ENCODE results near the gene ZIM2. TPM values are rescaled to one million over a fixed set of nuclear protein-coding genes. Genes with fewer than 3 reads are reported as not detected.

Gene ZIM2
- total RNA-seq, 1 experiment from 2014 or later: not detected

DNA sequence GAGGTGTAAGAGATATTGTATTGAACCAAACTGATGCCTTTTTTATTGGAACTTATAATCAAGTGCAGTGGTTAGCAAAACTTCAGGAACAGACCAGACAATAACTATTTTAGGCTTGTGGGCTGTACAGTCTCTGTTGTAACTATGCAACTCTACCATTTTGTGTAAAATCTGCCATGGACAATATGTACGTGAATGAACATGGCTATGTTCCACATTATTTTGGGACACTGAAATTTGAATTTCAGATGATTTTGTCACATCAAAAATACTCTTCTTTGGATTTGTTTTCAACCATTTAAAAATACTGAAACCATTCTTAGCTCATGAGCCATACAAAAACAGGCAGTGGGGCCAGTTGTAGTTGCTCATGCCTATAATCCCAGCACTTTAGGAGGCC lies 27.9 kb upstream of the ZIM2 start:
- no peak for TF ChIP-seq IRF2 (CRISPR knock-in tag; IDR thresholded peaks at IDR 0.05; ENCODE audit: borderline replicate concordance, low read depth)
- TF ChIP-seq, protein P1, sequence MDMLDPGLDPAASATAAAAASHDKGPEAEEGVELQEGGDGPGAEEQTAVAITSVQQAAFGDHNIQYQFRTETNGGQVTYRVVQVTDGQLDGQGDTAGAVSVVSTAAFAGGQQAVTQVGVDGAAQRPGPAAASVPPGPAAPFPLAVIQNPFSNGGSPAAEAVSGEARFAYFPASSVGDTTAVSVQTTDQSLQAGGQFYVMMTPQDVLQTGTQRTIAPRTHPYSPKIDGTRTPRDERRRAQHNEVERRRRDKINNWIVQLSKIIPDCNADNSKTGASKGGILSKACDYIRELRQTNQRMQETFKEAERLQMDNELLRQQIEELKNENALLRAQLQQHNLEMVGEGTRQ (CRISPR knock-in tag; IDR thresholded peaks at IDR 0.05): no peak
- TF ChIP-seq SMAD4 (CRISPR knock-in tag; IDR thresholded peaks at IDR 0.05): no peak
- TF ChIP-seq, protein P2, sequence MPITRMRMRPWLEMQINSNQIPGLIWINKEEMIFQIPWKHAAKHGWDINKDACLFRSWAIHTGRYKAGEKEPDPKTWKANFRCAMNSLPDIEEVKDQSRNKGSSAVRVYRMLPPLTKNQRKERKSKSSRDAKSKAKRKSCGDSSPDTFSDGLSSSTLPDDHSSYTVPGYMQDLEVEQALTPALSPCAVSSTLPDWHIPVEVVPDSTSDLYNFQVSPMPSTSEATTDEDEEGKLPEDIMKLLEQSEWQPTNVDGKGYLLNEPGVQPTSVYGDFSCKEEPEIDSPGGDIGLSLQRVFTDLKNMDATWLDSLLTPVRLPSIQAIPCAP (CRISPR knock-in tag; IDR thresholded peaks at IDR 0.05): no peak
- TF ChIP-seq, protein P3, sequence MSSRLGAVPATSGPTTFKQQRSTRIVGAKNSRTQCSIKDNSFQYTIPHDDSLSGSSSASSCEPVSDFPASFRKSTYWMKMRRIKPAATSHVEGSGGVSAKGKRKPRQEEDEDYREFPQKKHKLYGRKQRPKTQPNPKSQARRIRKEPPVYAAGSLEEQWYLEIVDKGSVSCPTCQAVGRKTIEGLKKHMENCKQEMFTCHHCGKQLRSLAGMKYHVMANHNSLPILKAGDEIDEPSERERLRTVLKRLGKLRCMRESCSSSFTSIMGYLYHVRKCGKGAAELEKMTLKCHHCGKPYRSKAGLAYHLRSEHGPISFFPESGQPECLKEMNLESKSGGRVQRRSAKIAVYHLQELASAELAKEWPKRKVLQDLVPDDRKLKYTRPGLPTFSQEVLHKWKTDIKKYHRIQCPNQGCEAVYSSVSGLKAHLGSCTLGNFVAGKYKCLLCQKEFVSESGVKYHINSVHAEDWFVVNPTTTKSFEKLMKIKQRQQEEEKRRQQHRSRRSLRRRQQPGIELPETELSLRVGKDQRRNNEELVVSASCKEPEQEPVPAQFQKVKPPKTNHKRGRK (CRISPR knock-in tag; IDR thresholded peaks at IDR 0.05; ENCODE audit: borderline replicate concordance): no peak
- TF ChIP-seq TP53 (CRISPR knock-in tag; IDR thresholded peaks at IDR 0.05): no peak
- TF ChIP-seq, protein P4, sequence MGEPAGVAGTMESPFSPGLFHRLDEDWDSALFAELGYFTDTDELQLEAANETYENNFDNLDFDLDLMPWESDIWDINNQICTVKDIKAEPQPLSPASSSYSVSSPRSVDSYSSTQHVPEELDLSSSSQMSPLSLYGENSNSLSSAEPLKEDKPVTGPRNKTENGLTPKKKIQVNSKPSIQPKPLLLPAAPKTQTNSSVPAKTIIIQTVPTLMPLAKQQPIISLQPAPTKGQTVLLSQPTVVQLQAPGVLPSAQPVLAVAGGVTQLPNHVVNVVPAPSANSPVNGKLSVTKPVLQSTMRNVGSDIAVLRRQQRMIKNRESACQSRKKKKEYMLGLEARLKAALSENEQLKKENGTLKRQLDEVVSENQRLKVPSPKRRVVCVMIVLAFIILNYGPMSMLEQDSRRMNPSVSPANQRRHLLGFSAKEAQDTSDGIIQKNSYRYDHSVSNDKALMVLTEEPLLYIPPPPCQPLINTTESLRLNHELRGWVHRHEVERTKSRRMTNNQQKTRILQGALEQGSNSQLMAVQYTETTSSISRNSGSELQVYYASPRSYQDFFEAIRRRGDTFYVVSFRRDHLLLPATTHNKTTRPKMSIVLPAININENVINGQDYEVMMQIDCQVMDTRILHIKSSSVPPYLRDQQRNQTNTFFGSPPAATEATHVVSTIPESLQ (CRISPR knock-in tag; IDR thresholded peaks at IDR 0.05): no peak
- TF ChIP-seq, protein P5, sequence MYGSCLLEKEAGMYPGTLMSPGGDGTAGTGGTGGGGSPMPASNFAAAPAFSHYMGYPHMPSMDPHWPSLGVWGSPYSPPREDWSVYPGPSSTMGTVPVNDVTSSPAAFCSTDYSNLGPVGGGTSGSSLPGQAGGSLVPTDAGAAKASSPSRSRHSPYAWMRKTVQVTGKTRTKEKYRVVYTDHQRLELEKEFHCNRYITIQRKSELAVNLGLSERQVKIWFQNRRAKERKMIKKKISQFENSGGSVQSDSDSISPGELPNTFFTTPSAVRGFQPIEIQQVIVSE (CRISPR knock-in tag; IDR thresholded peaks at IDR 0.05; ENCODE audit: borderline replicate concordance): no peak
- no peak for TF ChIP-seq KAT7 (CRISPR knock-in tag; IDR thresholded peaks at IDR 0.05; ENCODE audit: borderline replicate concordance)
- TF ChIP-seq TEAD4 (CRISPR knock-in tag; IDR thresholded peaks at IDR 0.05): no peak
- no peak for TF ChIP-seq ETV6 (CRISPR knock-in tag; IDR thresholded peaks at IDR 0.05)
- TF ChIP-seq SOX15 (CRISPR knock-in tag; IDR thresholded peaks at IDR 0.05): no peak
- DNase-seq (ENCODE audit: low spot score) (no peak), ATAC-seq (no peak)
- H3K36me3 Mint-ChIP-seq: peaks cover 84% of the 10 kb centered on the region
- no peak overlapping the region for H3K27ac Mint-ChIP-seq
- ChIA-PET POLR2A (no interaction called here), CTCF (no interaction called here)
- peaks cover 81% of the 10 kb centered on the region for H3K9me3 Mint-ChIP-seq
- peaks cover 20% of the 10 kb centered on the region for H3K27me3 Mint-ChIP-seq (ENCODE audit: low read depth)
- no peak overlapping the region for H3K4me3 Mint-ChIP-seq
- no peaks in the 10 kb centered on the region for H3K4me1 Mint-ChIP-seq

DNA sequence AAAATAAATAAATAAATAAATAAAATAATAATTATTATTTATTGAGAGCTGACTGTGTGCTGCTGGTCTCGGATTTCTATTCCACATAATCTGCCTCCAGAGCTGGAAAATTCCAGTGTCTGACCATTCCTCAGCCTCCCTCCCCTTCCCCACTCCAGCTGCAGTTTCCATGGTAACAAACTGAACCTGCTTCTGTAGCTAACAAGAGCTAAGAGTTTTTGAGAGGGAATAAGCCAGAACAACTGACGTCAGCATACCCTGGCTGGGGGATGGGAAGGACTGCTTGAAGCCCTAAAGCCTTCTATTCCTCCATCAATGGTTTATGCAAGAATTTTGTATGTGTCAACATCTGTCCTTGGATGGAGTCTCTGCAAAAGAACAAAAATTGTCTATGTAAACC lies 26.0 kb upstream of the ZIM2 start:
- no peak for ATAC-seq
- POLR2A ChIA-PET: no interaction called here
- Mint-ChIP-seq H3K27me3 (ENCODE audit: low read depth) (peaks cover 20% of the 10 kb centered on the region), H3K4me1 (no peaks in the 10 kb centered on the region), H3K9me3 (peaks cover 79% of the 10 kb centered on the region), H3K36me3 (peaks cover 78% of the 10 kb centered on the region), H3K4me3 (no peak overlapping the region), H3K27ac (no peak overlapping the region)
- DNase-seq (ENCODE audit: low spot score): no peak
- CTCF ChIA-PET: no interaction called here
- TF ChIP-seq NR1H2 (CRISPR knock-in tag; IDR thresholded peaks at IDR 0.05) (no peak), GABPB1 (CRISPR knock-in tag; IDR thresholded peaks at IDR 0.05) (no peak), ELF4 (CRISPR knock-in tag; IDR thresholded peaks at IDR 0.05; ENCODE audit: low read depth) (no peak), ZNF121 (CRISPR knock-in tag; IDR thresholded peaks at IDR 0.05) (no peak), NFATC4 (CRISPR knock-in tag; IDR thresholded peaks at IDR 0.05) (no peak), IRF2 (CRISPR knock-in tag; IDR thresholded peaks at IDR 0.05; ENCODE audit: borderline replicate concordance, low read depth) (no peak), FOXJ3 (CRISPR knock-in tag; IDR thresholded peaks at IDR 0.05; ENCODE audit: borderline replicate concordance) (no peak), GTF2I (CRISPR knock-in tag; conservative IDR thresholded peaks at IDR 0.05) (no peak), MXD4 (CRISPR knock-in tag; IDR thresholded peaks at IDR 0.05; ENCODE audit: borderline replicate concordance) (no peak)
- TF ChIP-seq, protein P6, sequence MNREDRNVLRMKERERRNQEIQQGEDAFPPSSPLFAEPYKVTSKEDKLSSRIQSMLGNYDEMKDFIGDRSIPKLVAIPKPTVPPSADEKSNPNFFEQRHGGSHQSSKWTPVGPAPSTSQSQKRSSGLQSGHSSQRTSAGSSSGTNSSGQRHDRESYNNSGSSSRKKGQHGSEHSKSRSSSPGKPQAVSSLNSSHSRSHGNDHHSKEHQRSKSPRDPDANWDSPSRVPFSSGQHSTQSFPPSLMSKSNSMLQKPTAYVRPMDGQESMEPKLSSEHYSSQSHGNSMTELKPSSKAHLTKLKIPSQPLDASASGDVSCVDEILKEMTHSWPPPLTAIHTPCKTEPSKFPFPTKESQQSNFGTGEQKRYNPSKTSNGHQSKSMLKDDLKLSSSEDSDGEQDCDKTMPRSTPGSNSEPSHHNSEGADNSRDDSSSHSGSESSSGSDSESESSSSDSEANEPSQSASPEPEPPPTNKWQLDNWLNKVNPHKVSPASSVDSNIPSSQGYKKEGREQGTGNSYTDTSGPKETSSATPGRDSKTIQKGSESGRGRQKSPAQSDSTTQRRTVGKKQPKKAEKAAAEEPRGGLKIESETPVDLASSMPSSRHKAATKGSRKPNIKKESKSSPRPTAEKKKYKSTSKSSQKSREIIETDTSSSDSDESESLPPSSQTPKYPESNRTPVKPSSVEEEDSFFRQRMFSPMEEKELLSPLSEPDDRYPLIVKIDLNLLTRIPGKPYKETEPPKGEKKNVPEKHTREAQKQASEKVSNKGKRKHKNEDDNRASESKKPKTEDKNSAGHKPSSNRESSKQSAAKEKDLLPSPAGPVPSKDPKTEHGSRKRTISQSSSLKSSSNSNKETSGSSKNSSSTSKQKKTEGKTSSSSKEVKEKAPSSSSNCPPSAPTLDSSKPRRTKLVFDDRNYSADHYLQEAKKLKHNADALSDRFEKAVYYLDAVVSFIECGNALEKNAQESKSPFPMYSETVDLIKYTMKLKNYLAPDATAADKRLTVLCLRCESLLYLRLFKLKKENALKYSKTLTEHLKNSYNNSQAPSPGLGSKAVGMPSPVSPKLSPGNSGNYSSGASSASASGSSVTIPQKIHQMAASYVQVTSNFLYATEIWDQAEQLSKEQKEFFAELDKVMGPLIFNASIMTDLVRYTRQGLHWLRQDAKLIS (CRISPR knock-in tag; IDR thresholded peaks at IDR 0.05; ENCODE audit: borderline replicate concordance): no peak
- TF ChIP-seq, protein P7, sequence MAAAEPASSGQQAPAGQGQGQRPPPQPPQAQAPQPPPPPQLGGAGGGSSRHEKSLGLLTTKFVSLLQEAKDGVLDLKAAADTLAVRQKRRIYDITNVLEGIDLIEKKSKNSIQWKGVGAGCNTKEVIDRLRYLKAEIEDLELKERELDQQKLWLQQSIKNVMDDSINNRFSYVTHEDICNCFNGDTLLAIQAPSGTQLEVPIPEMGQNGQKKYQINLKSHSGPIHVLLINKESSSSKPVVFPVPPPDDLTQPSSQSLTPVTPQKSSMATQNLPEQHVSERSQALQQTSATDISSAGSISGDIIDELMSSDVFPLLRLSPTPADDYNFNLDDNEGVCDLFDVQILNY (CRISPR knock-in tag; IDR thresholded peaks at IDR 0.05): no peak
- TF ChIP-seq, protein P8, sequence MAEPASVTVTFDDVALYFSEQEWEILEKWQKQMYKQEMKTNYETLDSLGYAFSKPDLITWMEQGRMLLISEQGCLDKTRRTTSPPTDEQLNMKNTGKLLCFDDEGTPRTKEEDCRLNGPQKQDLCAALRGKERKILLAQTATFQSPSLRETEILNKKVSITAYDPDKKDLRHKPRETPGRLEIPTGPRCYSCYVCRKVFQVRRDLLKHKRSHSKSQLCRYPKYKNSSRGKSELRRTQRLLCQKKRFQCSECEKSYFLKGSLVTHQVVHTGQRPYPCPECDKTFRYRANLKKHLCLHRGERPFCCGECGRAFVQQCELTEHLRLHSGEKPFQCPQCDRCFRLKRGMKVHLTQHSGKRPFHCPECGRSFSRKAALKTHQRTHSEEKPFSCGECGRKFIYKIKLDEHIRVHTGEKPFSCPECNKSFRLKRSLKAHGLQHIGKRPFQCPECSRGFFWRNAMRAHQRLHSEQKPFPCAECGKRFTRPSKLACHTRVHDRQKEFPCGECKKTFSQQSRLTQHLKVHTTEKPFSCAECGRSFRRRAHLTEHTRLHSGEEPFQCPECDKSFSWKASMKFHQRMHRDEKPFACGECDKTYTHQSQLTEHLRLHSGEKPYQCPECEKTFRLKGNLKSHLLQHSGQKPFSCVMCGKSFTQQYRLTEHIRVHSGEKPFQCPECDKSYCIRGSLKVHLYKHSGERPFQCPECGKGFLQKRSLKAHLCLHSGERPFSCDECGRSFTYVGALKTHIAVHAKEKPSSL (CRISPR knock-in tag; conservative IDR thresholded peaks at IDR 0.05): no peak
